22Rv1 (cell line): ENCODE data around the gene ABCC10.

Experiments
- H3K27ac ChIP-seq: fragments of 450-650 bp; 2 replicates; pipeline ENCODE4 v1.5.1; 2017
- ZFX ChIP-seq: fragments of 450-650 bp; IDR thresholded peaks from 2 replicates; pipeline ENCODE4 v1.6.1; 2017; ENCODE audit warnings: antibody characterized with exemption, borderline replicate concordance
- TF ChIP-seq, protein P1 (sequence below): fragments of 450-650 bp; IDR thresholded peaks from 2 replicates; pipeline ENCODE4 v1.5.1; 2017; ENCODE audit warnings: mild to moderate bottlenecking

The ABCC10 gene

DNA sequence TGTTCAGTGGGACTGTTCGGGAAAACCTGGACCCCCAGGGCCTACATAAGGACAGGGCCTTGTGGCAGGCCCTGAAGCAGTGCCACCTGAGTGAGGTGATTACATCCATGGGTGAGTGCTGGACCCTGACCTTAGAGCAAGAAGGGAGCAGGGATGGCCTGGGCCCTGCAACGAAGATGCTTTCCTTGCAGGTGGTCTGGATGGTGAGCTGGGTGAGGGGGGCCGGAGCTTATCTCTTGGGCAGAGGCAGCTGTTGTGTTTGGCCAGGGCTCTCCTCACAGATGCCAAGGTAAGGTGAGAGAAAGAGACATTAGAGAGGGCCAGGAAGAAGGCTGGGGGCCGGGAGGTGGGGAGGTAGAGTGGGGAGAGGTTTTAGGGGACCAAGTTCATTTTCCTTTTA is 21.6 kb downstream of the ABCC10 start:
- H3K27ac ChIP-seq, result no peak overlapping the region
- TF ChIP-seq, protein P1, sequence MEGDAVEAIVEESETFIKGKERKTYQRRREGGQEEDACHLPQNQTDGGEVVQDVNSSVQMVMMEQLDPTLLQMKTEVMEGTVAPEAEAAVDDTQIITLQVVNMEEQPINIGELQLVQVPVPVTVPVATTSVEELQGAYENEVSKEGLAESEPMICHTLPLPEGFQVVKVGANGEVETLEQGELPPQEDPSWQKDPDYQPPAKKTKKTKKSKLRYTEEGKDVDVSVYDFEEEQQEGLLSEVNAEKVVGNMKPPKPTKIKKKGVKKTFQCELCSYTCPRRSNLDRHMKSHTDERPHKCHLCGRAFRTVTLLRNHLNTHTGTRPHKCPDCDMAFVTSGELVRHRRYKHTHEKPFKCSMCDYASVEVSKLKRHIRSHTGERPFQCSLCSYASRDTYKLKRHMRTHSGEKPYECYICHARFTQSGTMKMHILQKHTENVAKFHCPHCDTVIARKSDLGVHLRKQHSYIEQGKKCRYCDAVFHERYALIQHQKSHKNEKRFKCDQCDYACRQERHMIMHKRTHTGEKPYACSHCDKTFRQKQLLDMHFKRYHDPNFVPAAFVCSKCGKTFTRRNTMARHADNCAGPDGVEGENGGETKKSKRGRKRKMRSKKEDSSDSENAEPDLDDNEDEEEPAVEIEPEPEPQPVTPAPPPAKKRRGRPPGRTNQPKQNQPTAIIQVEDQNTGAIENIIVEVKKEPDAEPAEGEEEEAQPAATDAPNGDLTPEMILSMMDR, result no peak
- TF ChIP-seq ZFX, result no peak

DNA sequence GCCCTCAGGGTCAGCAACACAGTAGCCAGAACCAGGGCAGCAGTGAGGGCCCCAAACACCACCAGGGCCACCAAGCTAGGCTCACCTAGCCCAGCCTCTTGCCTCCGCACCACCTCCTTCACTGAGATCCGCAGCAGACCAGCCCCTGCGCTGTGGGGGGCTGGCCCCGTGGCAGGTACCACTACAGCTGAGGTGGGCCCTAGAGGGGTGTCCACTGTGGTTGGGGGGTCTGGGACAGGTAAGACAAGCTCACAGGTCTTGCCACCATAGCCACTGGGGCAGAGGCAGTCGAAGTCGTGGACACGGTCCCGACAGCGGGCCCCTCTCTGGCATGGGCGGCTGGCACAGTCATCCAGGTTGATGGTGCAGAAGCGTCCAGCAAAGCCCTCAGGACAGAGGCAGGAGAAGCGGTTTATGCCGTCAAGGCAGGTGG is 23.4 kb downstream of the ABCC10 start:
- no peak overlapping the region for H3K27ac ChIP-seq
- TF ChIP-seq, protein P1, result no peak
- no peak for TF ChIP-seq ZFX

DNA sequence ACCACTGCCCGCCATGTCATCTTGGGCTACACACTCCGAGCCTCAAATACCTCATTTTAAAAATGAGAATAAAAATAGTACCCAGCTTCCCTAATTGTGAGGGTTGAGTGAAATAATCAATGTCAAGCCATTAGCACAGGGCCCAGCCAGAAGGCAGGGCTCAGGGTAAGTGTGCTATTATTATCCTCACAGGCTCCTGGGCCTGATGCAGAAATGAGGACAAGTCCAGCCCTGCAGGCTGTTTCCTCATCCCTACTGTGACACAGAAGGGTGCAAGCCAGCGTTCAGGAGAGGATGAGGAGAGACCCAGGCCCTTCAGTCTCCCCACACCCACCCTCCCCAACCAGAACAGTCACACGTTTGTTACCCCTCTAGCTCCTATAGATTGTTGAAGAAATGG is 24.0 kb downstream of the ABCC10 start:
- TF ChIP-seq, protein P1, result no peak
- no peak for TF ChIP-seq ZFX
- H3K27ac ChIP-seq, result no peak overlapping the region

DNA sequence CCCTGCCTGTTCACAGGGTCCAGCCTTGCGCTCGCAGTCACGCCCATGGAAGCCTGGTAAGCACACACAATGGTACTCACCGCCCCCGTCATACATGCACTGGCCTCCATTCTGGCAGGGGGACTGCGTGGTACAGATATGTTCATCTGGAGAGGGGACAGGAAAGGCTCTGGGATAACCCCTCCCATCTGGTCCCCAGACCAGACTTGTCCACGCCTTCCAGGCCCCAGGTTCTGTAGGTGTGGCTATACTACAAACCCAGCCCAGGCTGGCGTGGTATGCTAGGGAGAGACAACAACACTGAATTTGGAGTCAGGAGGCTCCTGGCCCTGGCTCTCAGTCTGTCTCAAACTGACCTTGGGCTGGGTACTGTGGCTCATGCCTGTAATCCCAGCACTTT is 24.6 kb downstream of the ABCC10 start:
- H3K27ac ChIP-seq, result no peak overlapping the region
- TF ChIP-seq, protein P1, result no peak

DNA sequence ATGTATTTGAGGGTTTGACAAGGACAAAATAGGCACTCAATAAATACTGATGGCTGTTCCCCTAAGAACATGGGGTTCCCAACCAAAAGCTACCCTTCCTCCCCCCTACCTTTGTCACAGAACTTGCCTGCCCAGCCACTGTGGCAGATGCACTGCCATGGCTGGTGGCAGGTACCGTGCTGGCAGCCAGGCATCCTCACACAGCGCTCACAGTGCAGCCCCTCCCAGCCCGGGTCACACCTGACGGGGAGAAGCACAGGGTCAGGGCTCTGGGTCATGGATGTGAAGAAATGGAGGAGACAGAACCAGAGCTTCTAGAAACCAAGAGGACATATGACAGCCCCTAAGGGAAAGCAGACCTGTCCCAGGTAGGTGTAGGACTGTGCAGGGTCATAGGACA is 25.6 kb downstream of the ABCC10 start:
- no peak for TF ChIP-seq ZFX
- TF ChIP-seq, protein P1, result no peak
- no peak overlapping the region for H3K27ac ChIP-seq

DNA sequence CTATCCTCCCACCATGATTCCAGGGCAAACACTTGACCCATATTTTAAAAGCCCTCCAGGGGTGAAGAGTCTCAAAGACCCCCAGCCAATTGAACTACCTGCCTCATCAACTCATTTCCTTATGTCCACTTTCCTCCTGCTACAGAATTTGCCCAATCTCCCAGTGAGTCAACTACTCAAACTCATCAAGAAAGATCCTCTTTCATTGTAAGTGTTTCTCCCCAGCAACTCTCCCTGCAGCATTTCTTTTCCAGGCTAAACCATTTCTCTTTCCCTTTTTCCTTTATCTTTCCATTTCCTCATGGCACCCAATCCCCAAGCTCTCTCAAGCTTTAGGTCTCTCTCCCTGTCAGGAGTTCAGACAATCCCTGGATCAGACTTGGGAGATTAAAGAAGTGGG is 26.5 kb downstream of the ABCC10 start:
- TF ChIP-seq, protein P1, result no peak
- no peak for TF ChIP-seq ZFX
- H3K27ac ChIP-seq, result no peak overlapping the region

DNA sequence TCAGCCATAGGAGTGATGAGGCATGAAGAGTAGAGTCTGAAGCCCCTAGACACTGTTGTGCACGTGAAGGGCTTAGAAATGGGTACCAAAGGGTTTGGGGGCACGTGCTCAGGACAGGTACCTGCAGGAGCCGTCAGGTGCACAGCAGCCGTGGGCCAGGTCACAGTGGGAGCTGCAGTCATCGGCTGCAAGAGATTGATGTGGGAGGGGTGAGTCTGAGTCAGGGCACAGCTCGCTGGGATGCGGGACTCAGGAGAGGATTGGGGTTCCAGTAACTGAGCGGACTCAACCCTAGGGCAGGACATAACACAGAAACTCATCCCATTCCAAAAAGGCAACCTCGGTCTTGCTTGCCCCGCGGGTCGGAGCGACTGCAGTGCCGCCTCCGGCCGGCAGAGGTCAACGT is 27.0 kb downstream of the ABCC10 start:
- TF ChIP-seq ZFX, result no peak
- TF ChIP-seq, protein P1, result peak; percentile 93; the same call in 1 of the 2 replicates
- H3K27ac ChIP-seq, result no peak overlapping the region
